ENCODE measurements around the gene HSPBAP1.

- TF ChIP-seq EZH2phosphoT487 (IDR thresholded peaks at IDR 0.05; ENCODE audit: borderline replicate concordance, low read length) = no peak
- TF ChIP-seq CTCF (IDR thresholded peaks at IDR 0.05; ENCODE audit: low read depth, low read length, poor library complexity, severe bottlenecking) = no peak
Measured at GRCh38 chr3:122800706-122801237, 7.1 kb upstream of the HSPBAP1 start.
